Fibroblast of the aortic adventitia (primary cell): ENCODE data around the gene WDR89. TPM values are rescaled to one million over a fixed set of nuclear protein-coding genes. Genes with fewer than 3 reads are reported as not detected.
"Not testable (repeated sequence)": the region's sequence is repeated elsewhere in the genome, so short reads cannot be mapped to it uniquely, and the experiment has no call there.

Source experiments
- DNase-seq: peaks from one replicate; pipeline ENCODE4 v3.0.0-alpha.2; 2010; ENCODE audit warnings: low read depth
- H3K4me3 ChIP-seq: 2 replicates; pipeline ENCODE4 v1.5.1; 2011; ENCODE audit warnings: low read depth, mild to moderate bottlenecking, control low read depth, low read length, moderate library complexity
- CTCF ChIP-seq: IDR thresholded peaks from 2 replicates; pipeline ENCODE4 v1.5.1; 2011; ENCODE audit warnings: mild to moderate bottlenecking, low read length, control low read depth, inconsistent platforms; ENCODE audit not compliant: insufficient read depth
- total RNA-seq: library from RNA; depleted of rRNA; stranded (reverse); fragments of >200 nt; gene quantifications from 2 replicates; pipeline ENCODE4 v1.2.3, GENCODE V29; 2012; ENCODE audit warnings: low replicate concordance

The WDR89 gene
- total RNA-seq, 1 donor = 10.1 TPM

GRCh38 chr14:63666335-63666734, 24.7 kb upstream of the WDR89 start:
- DNase-seq = no peak
- no peak overlapping the region for H3K4me3 ChIP-seq
- TF ChIP-seq CTCF = no peak

- TF ChIP-seq CTCF = no peak
- no peak overlapping the region for H3K4me3 ChIP-seq
- no peak for DNase-seq
Measured at GRCh38 chr14:63663428-63664341, 22.0 kb upstream of the WDR89 start.

- no peak for DNase-seq
- TF ChIP-seq CTCF = no peak
- H3K4me3 ChIP-seq = no peak overlapping the region
Measured at GRCh38 chr14:63662776-63663175, 21.1 kb upstream of the WDR89 start.

- not testable (repeated sequence) for H3K4me3 ChIP-seq, DNase-seq
Measured at GRCh38 chr14:63661881-63662280, 20.2 kb upstream of the WDR89 start.

GRCh38 chr14:63659726-63660125, 18.1 kb upstream of the WDR89 start:
- DNase-seq = no peak
- H3K4me3 ChIP-seq = no peak overlapping the region
- no peak for TF ChIP-seq CTCF

GRCh38 chr14:63656194-63656593, 14.5 kb upstream of the WDR89 start:
- no peak for DNase-seq
- no peak for TF ChIP-seq CTCF
- H3K4me3 ChIP-seq = no peak overlapping the region

GRCh38 chr14:63654936-63655335, 13.3 kb upstream of the WDR89 start:
- TF ChIP-seq CTCF = no peak
- no peak for DNase-seq
- H3K4me3 ChIP-seq = no peak overlapping the region
